Hematopoietic multipotent progenitor cell treated with erythropoietin and hydrocortisone succinate and interleukin-3 and kit ligand, for 4 days (in vitro differentiated cells): ENCODE results near the gene COL16A1.
"Not testable (repeated sequence)": the region's sequence is repeated elsewhere in the genome, so short reads cannot be mapped to it uniquely, and the experiment has no call there.

Experiments
- DNase-seq: peaks from one replicate; pipeline ENCODE4 v3.0.0-alpha.2; 2015

The COL16A1 gene

GRCh38 chr1:31732751-31733289, 29.0 kb upstream of the COL16A1 start:
- DNase-seq, result no peak

- no peak for DNase-seq
Measured at GRCh38 chr1:31732343-31732742, 28.5 kb upstream of the COL16A1 start.

DNA sequence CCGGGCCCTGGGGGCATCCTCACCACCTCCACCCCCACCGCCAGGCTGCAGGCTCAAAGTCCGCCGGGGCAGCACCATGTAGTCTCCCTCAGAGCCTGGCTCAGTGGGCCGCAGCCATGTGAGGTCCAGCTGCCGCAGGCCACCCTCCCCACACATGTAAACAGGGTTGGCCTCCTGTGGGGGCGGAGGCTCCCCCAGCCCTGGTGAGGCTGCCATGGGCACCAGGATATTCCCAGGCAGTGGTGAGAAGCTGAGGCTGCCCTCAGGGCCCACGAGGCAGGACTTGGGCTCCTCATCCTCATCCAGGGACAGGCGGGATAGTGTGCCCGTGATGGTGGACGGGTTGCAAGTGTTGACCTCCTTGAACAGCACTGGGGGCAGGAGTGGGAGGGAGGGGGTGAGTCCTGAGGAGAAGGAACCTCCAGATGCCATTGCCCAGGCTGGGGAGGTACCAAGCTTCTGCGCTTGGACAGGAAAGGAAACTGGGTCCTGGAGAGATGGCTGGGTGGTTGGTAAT, 27.3 kb upstream of the COL16A1 start:
- DNase-seq, result no peak

- DNase-seq, result no peak
Measured at GRCh38 chr1:31730336-31731048, 26.7 kb upstream of the COL16A1 start.

GRCh38 chr1:31727849-31728248, 24.0 kb upstream of the COL16A1 start:
- DNase-seq, result no peak

GRCh38 chr1:31727195-31727594, 23.4 kb upstream of the COL16A1 start:
- no peak for DNase-seq

DNA sequence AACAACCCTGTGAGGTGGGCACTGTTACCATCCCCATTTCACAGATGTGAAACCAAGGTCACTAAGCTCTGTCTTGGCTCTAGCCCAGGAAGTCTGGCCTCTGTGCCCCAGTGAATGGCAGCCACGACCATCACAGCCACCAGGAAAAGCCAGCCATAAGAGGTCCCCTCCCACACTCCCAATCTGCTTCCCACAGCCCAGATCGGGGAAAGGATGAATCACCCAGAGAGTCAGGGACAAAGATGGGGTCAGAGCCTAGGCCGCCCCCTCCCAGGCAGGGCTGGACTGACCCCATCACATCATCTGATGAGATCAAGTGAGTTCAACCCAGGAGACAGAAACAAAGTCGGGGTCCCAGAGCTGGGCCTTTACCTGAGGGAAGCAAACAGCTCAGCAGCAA, 22.9 kb upstream of the COL16A1 start:
- DNase-seq, result no peak

- DNase-seq, result no peak
Measured at GRCh38 chr1:31725777-31726535, 22.1 kb upstream of the COL16A1 start.

- DNase-seq, result no peak
Measured at GRCh38 chr1:31725134-31725533, 21.3 kb upstream of the COL16A1 start.

GRCh38 chr1:31723828-31724359, 20.1 kb upstream of the COL16A1 start:
- DNase-seq, result peak; percentile 83

- DNase-seq, result no peak
Measured at GRCh38 chr1:31718327-31718897, 14.6 kb upstream of the COL16A1 start.

DNA sequence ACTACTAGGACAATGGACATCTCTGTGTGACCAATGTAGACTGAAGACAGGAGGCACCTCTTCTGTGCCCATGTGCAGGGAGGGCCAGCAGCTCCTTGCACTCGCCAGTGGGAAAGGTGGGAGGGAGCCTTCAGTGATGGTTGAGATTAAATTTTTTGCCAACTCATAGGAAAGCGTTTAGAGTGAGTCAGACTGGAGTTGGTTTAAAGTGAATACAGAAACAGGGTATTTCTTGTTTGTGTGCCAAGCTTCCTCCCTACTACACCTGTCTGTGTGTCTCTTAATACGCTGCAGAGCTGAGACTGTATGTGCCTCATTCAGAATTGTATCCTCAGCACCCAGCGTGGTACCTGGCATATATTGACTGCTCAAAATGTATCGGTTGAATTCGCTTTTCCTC, 13.5 kb upstream of the COL16A1 start:
- no peak for DNase-seq

- DNase-seq, result no peak
Measured at GRCh38 chr1:31715873-31716220, 12.0 kb upstream of the COL16A1 start.

- peak; percentile 64 for DNase-seq
Measured at GRCh38 chr1:31715087-31715872, 11.5 kb upstream of the COL16A1 start.

GRCh38 chr1:31714442-31715086, 10.7 kb upstream of the COL16A1 start:
- DNase-seq, result peak; percentile 55

GRCh38 chr1:31712630-31713029, 8.8 kb upstream of the COL16A1 start:
- no peak for DNase-seq

DNA sequence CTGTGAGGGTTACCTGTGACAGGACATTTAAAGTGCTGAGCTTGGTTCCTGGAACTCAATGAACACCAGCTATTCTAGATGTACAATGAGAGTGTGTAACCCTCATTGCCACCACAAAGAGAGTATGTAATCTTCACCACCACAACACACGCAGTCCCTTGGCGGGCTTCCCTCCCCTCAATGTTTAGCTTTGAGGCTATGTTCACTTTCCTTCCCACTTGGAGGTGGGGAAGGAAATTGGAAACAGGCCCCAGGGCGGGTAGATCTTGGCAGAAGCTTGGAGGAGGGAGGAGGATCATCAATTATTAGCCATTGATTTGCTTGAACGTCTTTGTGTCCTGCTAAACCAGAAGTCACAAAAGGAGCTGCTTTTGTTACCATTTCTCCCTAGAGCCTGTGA, 8.3 kb upstream of the COL16A1 start:
- no peak for DNase-seq

DNA sequence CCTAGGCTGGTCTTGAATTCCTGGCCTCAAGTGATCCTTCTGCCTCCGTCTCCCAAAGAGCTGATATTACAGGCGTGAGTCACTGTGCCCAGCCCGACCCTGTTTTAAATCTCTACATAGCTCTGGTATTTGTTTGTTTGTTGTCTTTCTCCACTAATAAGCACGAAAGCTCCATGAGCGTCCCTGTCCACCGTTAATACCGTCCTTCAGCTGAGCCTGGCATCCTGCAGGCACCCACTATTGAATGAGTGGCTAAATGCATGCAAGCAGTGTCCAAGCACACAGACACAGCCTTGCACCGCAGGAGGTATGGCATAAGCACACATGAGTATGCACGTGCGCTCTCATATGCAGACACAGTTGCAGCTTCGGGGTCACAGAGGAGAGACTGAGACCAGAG, 4.5 kb upstream of the COL16A1 start:
- DNase-seq, result no peak

GRCh38 chr1:31707711-31708110, 3.9 kb upstream of the COL16A1 start:
- peak; percentile 77 for DNase-seq

GRCh38 chr1:31707059-31707600, 3.3 kb upstream of the COL16A1 start:
- DNase-seq, result not testable (repeated sequence)

DNA sequence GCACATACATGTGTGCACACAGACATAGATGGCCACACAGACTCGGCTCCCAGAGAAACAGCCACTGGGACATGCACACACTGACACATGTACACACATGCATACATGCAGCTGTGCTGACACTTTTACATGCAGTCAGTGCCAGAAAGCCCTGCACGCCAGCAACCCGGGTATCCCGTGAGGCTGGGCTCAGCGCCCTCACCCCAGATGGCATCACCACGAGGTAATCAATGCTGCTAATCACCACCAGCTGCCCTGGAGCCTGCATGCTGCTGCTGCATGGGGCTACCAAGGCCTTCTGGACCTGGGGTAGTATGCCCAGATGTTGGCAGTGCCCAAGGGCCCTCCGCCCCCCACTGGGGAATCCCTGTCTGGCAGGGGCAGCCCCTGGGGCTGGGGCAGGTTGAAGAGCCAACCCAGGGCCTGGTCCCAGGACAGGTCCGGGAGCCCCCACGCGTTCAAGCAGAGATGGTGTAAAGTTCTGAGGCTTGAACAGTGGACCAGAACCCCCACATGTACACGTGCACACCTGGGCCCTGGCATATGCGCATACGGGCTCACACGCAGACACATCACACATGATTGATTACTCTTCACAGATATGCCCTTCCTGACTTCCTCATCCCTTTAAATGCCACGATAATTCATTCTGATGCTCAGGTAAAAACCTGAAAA, 2.7 kb upstream of the COL16A1 start:
- no peak for DNase-seq
